PC-3 (cell line): ENCODE data around the gene ITGA3. TPM values are rescaled to one million over a fixed set of nuclear protein-coding genes. Genes with fewer than 3 reads are reported as not detected.

Experiments used
- ATAC-seq: fragments of 200-7000 bp; cut with Tn5 transposase; 2 replicates; pipeline ENCODE4 v1.9.1; 2020; ENCODE audit warnings: mild to moderate bottlenecking, moderate library complexity
- BruUV-seq: library from RNA; stranded (reverse); fragments of 400-500 nt; replicated peaks from 2 replicates; lab custom pipeline; 2021; lab: Mats Ljungman, UMichigan
- CTCF ChIA-PET: fragments of 300-600 bp; sonication (Branson Sonifier 250); formaldehyde crosslinking; loops from one replicate; lab custom pipeline; 2022; ENCODE audit warnings: antibody characterized with exemption; lab: Charles Lee
- POLR2A ChIA-PET: fragments of 300-600 bp; sonication (Branson Sonifier 250); formaldehyde crosslinking; loops from one replicate; lab custom pipeline; 2022; ENCODE audit warnings: antibody characterized with exemption; ENCODE audit not compliant: unreplicated experiment; lab: Charles Lee
- DNase-seq: peaks from one replicate; pipeline ENCODE4 v3.0.0-alpha.2; 2015
- H2AFZ ChIP-seq: fragments of 300-600 bp; sonication (generic); 2 replicates; pipeline ENCODE4 v1.6.0; 2016; ENCODE audit warnings: antibody characterized with exemption, low read length
- H3F3A ChIP-seq: fragments of 300-600 bp; sonication (generic); one replicate; pipeline ENCODE4 v1.6.0; 2017; ENCODE audit warnings: antibody characterized with exemption, low read length, control low read depth, mild to moderate bottlenecking; ENCODE audit not compliant: unreplicated experiment
- H3K27ac ChIP-seq: fragments of 300-600 bp; sonication (generic); 2 replicates; pipeline ENCODE4 v1.5.1; 2016; ENCODE audit warnings: mild to moderate bottlenecking, low read length
- H3K27me3 ChIP-seq: fragments of 300-600 bp; sonication (generic); 2 replicates; pipeline ENCODE4 v1.6.1; 2016; ENCODE audit warnings: low read length, mixed read lengths
- H3K36me3 ChIP-seq: fragments of 300-600 bp; sonication (generic); 2 replicates; pipeline ENCODE4 v1.6.1; 2016; ENCODE audit warnings: low read depth, mixed run types, low read length, mixed read lengths
- H3K4me1 ChIP-seq: fragments of 300-600 bp; sonication (generic); 2 replicates; pipeline ENCODE4 v1.5.1; 2016; ENCODE audit warnings: low read length; ENCODE audit not compliant: insufficient read depth
- H3K4me2 ChIP-seq: fragments of 300-600 bp; sonication (generic); 2 replicates; pipeline ENCODE4 v1.6.0; 2016; ENCODE audit warnings: low read length
- H3K4me3 ChIP-seq: fragments of 300-600 bp; sonication (generic); 2 replicates; pipeline ENCODE4 v1.5.1; 2016; ENCODE audit warnings: mild to moderate bottlenecking, low read length, mixed read lengths
- H3K79me2 ChIP-seq: fragments of 300-600 bp; sonication (generic); 2 replicates; pipeline ENCODE4 v1.6.1; 2017; ENCODE audit warnings: low read length, mixed read lengths
- H3K9ac ChIP-seq: fragments of 300-600 bp; sonication (generic); 2 replicates; pipeline ENCODE4 v1.6.0; 2016; ENCODE audit warnings: mild to moderate bottlenecking, low read length
- H3K9me2 ChIP-seq: fragments of 300-600 bp; sonication (generic); replicated peaks from 2 replicates; pipeline ENCODE4 v1.6.1; 2016; ENCODE audit warnings: mixed run types, low read length, mixed read lengths
- H3K9me3 ChIP-seq: fragments of 300-600 bp; sonication (generic); 2 replicates; pipeline ENCODE4 v1.6.1; 2016; ENCODE audit warnings: low read length, mixed read lengths
- H4K20me1 ChIP-seq: fragments of 300-600 bp; sonication (generic); 2 replicates; pipeline ENCODE4 v1.6.1; 2016; ENCODE audit warnings: low read length, mixed read lengths
- EZH2 ChIP-seq: fragments of 300-600 bp; sonication (generic); IDR thresholded peaks from one replicate; pipeline ENCODE4 v1.6.1; 2017; ENCODE audit warnings: antibody characterized with exemption, mild to moderate bottlenecking, low read length; ENCODE audit not compliant: unreplicated experiment
- EZH2phosphoT487 ChIP-seq: fragments of 300-600 bp; sonication (generic); IDR thresholded peaks from 2 replicates; pipeline ENCODE4 v1.6.1; 2018; ENCODE audit warnings: mild to moderate bottlenecking, antibody characterized with exemption, low read length, borderline replicate concordance
- intact Hi-C: fragments of 100-400 bp; cut with micrococcal nuclease; formaldehyde crosslinking; loops from 2 replicates; pipeline ENCODE4 v1.9.0; 2023
- total RNA-seq: library from RNA; depleted of rRNA; stranded (reverse); fragments of >200 nt; gene quantifications from 2 replicates; pipeline ENCODE4 v1.2.3, GENCODE V29; 2014
- TF ChIP-seq, protein P1 (sequence below): fragments of 300-600 bp; sonication (generic); conservative IDR thresholded peaks from 2 replicates; pipeline ENCODE4 v1.5.1; 2017; ENCODE audit warnings: antibody characterized with exemption, low read depth, mild to moderate bottlenecking, low read length

The ITGA3 gene
- total RNA-seq, 1 experiment from 2014 or later: 598 TPM

DNA sequence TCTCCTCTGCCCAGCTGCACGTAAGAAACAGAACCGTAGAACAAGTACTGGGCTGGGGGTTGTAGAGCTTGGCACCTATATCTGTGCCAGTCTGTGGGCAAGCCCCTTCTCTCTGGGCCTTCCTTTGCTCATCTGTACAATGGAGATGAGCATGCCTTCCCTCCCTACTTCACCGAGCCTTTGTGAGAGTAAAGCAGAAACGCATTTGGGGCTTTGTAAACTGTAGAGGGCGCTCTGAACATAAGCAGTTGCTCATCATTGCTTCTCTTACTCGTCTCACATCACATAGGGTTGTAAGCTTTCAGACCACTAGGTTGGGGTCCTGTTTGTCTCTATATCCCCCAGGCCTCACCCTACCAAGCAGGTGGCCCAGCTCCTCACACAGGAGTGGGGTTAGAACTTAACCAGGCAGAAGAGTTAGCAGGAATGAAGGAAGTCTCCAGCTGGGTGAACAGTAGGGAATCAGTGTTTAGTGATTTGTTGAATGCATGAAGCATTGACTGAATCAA lies 59.0 kb downstream of the ITGA3 start:
- intact Hi-C loops: loop anchor here (2.0 kb wide), 1 partner anchor 46 kb away; no protein-coding TSS in a partner anchor
- Histone ChIP-seq H3F3A (no peaks in the 10 kb centered on the region), H3K9me3 (no peaks in the 10 kb centered on the region), H4K20me1 (no peaks in the 10 kb centered on the region), H3K4me1 (peaks cover 5% of the 10 kb centered on the region; the same call in 1 of the 2 replicates), H3K9me2 (no peaks in the 10 kb centered on the region), H3K27ac (no peak overlapping the region), H3K36me3 (no peaks in the 10 kb centered on the region), H2AFZ (no peak overlapping the region), H3K4me2 (no peak overlapping the region), H3K27me3 (peaks cover 5% of the 10 kb centered on the region; the same call in 1 of the 2 replicates), H3K4me3 (no peak overlapping the region), H3K79me2 (no peaks in the 10 kb centered on the region), H3K9ac (no peak overlapping the region)
- CTCF ChIA-PET: interaction anchor here (1.2 kb wide), 1 partner anchor 20 kb away, joined by 3 read pairs; the partner anchor contains the start of gene PDK2
- ATAC-seq (peak; percentile 35), DNase-seq (peak; percentile 84)
- TF ChIP-seq EZH2phosphoT487 (no peak), EZH2 (no peak)
- TF ChIP-seq, protein P1, sequence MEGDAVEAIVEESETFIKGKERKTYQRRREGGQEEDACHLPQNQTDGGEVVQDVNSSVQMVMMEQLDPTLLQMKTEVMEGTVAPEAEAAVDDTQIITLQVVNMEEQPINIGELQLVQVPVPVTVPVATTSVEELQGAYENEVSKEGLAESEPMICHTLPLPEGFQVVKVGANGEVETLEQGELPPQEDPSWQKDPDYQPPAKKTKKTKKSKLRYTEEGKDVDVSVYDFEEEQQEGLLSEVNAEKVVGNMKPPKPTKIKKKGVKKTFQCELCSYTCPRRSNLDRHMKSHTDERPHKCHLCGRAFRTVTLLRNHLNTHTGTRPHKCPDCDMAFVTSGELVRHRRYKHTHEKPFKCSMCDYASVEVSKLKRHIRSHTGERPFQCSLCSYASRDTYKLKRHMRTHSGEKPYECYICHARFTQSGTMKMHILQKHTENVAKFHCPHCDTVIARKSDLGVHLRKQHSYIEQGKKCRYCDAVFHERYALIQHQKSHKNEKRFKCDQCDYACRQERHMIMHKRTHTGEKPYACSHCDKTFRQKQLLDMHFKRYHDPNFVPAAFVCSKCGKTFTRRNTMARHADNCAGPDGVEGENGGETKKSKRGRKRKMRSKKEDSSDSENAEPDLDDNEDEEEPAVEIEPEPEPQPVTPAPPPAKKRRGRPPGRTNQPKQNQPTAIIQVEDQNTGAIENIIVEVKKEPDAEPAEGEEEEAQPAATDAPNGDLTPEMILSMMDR: peak; percentile 96
- POLR2A ChIA-PET: interaction anchor here (0.6 kb wide), 1 partner anchor 181 kb away, joined by 3 read pairs; no protein-coding TSS in a partner anchor
- no TSS peak for BruUV-seq

DNA sequence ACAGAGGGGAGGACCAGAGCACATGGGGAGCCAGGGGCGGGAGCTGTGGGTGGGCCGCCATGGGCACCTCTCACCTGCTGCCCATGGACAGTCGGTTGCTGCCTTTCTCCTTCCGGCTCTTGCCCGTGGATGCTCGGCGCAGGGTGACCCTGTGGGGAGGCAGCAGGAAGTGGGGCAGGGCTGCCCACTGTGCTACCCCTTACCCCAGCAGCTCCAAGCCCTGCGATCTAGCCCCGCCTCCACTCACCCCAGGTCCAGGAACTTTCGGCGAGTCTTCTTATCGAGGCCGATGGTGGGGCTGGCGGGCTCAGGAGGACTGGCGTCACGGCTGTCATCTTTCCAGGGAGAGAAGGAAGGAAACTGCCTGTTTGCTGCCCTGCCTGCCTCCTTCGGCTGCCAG lies 59.8 kb downstream of the ITGA3 start:
- Histone ChIP-seq H4K20me1 (no peaks in the 10 kb centered on the region), H3K36me3 (no peaks in the 10 kb centered on the region), H2AFZ (no peak overlapping the region), H3K27me3 (peaks cover 5% of the 10 kb centered on the region; the same call in 1 of the 2 replicates), H3F3A (no peaks in the 10 kb centered on the region), H3K4me1 (peaks cover 5% of the 10 kb centered on the region; the same call in 1 of the 2 replicates), H3K9me2 (no peaks in the 10 kb centered on the region), H3K4me3 (no peak overlapping the region), H3K79me2 (no peaks in the 10 kb centered on the region), H3K9me3 (no peaks in the 10 kb centered on the region), H3K4me2 (no peak overlapping the region), H3K9ac (no peak overlapping the region), H3K27ac (no peak overlapping the region)
- DNase-seq: no peak
- BruUV-seq: no TSS peak
- TF ChIP-seq, protein P1: no peak
- no peak for TF ChIP-seq EZH2phosphoT487
- TF ChIP-seq EZH2: no peak
- ATAC-seq: no peak
- CTCF ChIA-PET: interaction anchor here (1.2 kb wide), 1 partner anchor 21 kb away, joined by 3 read pairs; the partner anchor contains the start of gene PDK2
- intact Hi-C loops: loop anchor here (2.0 kb wide), 1 partner anchor 45 kb away; no protein-coding TSS in a partner anchor
- POLR2A ChIA-PET: no interaction called here
